GM23338 (cell line): ENCODE results near the gene CDK14. TPM values are rescaled to one million over a fixed set of nuclear protein-coding genes. Genes with fewer than 3 reads are reported as not detected.

Experiments used
- ATAC-seq: fragments of 200-7000 bp; cut with Tn5 transposase; 3 replicates; pipeline ENCODE4 v1.9.1; 2020
- DNase-seq: peaks from one replicate; pipeline ENCODE4 v3.0.0-alpha.2; 2015; ENCODE audit warnings: low spot score
- H2AFZ ChIP-seq: fragments of 200-600 bp; sonication (generic); 2 replicates; pipeline ENCODE4 v1.8.0; 2016; ENCODE audit warnings: antibody characterized with exemption, mild to moderate bottlenecking, moderate library complexity
- H3F3A ChIP-seq: fragments of 200-600 bp; sonication (generic); replicated peaks from 2 replicates; pipeline ENCODE4 v1.8.0; 2017; ENCODE audit warnings: antibody characterized with exemption, mixed run types, low read depth
- H3K27ac ChIP-seq: fragments of 200-600 bp; sonication (generic); 2 replicates; pipeline ENCODE4 v1.6.1; 2016; ENCODE audit warnings: low read depth
- H3K27me3 ChIP-seq: fragments of 200-600 bp; sonication (generic); 2 replicates; pipeline ENCODE4 v1.8.0; 2016; ENCODE audit warnings: mild to moderate bottlenecking, mixed run types, moderate library complexity; ENCODE audit not compliant: insufficient read depth
- H3K36me3 ChIP-seq: fragments of 200-600 bp; sonication (generic); 2 replicates; pipeline ENCODE4 v1.8.0; 2016; ENCODE audit warnings: mild to moderate bottlenecking; ENCODE audit not compliant: insufficient read depth
- H3K4me1 ChIP-seq: fragments of 200-600 bp; sonication (generic); 2 replicates; pipeline ENCODE4 v1.8.0; 2016; ENCODE audit warnings: mild to moderate bottlenecking, moderate library complexity; ENCODE audit not compliant: insufficient read depth
- H3K4me2 ChIP-seq: fragments of 200-600 bp; sonication (generic); 2 replicates; pipeline ENCODE4 v1.7.1; 2017; ENCODE audit warnings: mixed run types
- H3K4me3 ChIP-seq: fragments of 200-600 bp; sonication (generic); 2 replicates; pipeline ENCODE4 v1.6.1; 2016; ENCODE audit warnings: mixed run types
- H3K79me2 ChIP-seq: fragments of 200-600 bp; sonication (generic); replicated peaks from 2 replicates; pipeline ENCODE4 v1.8.0; 2017; ENCODE audit warnings: mild to moderate bottlenecking; ENCODE audit not compliant: insufficient read depth
- H3K9me2 ChIP-seq: fragments of 200-600 bp; sonication (generic); 2 replicates; pipeline ENCODE4 v1.8.0; 2017; ENCODE audit not compliant: insufficient read depth
- H4K20me1 ChIP-seq: fragments of 200-600 bp; sonication (generic); replicated peaks from 2 replicates; pipeline ENCODE4 v1.8.0; 2017; ENCODE audit warnings: mild to moderate bottlenecking; ENCODE audit not compliant: insufficient read depth
- H3K27ac Mint-ChIP-seq: 2 replicates; pipeline ENCODE4 v1.8.0; 2020; ENCODE audit warnings: inconsistent platforms, mild to moderate bottlenecking, moderate library complexity, mixed read lengths
- H3K27me3 Mint-ChIP-seq: 3 replicates; pipeline ENCODE4 v1.8.0; 2022; ENCODE audit warnings: low read depth, mild to moderate bottlenecking, moderate library complexity, mixed read lengths, inconsistent platforms; ENCODE audit not compliant: insufficient read depth, poor library complexity
- H3K36me3 Mint-ChIP-seq: 3 replicates; pipeline ENCODE4 v1.8.0; 2021; ENCODE audit warnings: low read depth, mild to moderate bottlenecking, inconsistent platforms, moderate library complexity, mixed read lengths
- H3K4me1 Mint-ChIP-seq: 3 replicates; pipeline ENCODE4 v1.8.0; 2020; ENCODE audit warnings: mild to moderate bottlenecking, inconsistent platforms, mixed read lengths
- H3K4me3 Mint-ChIP-seq: 3 replicates; pipeline ENCODE4 v1.8.0; 2021; ENCODE audit warnings: moderate library complexity, mild to moderate bottlenecking, inconsistent platforms, mixed read lengths
- H3K9me3 Mint-ChIP-seq: 3 replicates; pipeline ENCODE4 v1.8.0; 2020; ENCODE audit warnings: moderate library complexity, mild to moderate bottlenecking, inconsistent platforms, mixed read lengths
- ETS1 ChIP-seq: IDR thresholded peaks from 2 replicates; pipeline ENCODE4 v1.6.1; 2016; ENCODE audit warnings: antibody characterized with exemption
- EZH2 ChIP-seq: fragments of 200-600 bp; sonication (generic); IDR thresholded peaks from one replicate; pipeline ENCODE4 v1.8.0; 2017; ENCODE audit warnings: antibody characterized with exemption, mild to moderate bottlenecking, low read depth; ENCODE audit not compliant: unreplicated experiment
- EZH2phosphoT487 ChIP-seq: fragments of 200-600 bp; sonication (generic); IDR thresholded peaks from one replicate; pipeline ENCODE4 v1.8.1; 2018; ENCODE audit warnings: antibody characterized with exemption; ENCODE audit not compliant: unreplicated experiment
- JUNB ChIP-seq: IDR thresholded peaks from one replicate; pipeline ENCODE4 v1.6.1; 2016; ENCODE audit warnings: antibody characterized with exemption; ENCODE audit not compliant: unreplicated experiment
- NANOG ChIP-seq: IDR thresholded peaks from 2 replicates; pipeline ENCODE4 v1.6.1; 2016; ENCODE audit warnings: antibody characterized with exemption, borderline replicate concordance
- POLR2AphosphoS5 ChIP-seq: IDR thresholded peaks from 2 replicates; pipeline ENCODE4 v1.6.1; 2016; ENCODE audit warnings: antibody characterized with exemption, low read depth
- REST ChIP-seq: IDR thresholded peaks from one replicate; pipeline ENCODE4 v1.6.1; 2018; ENCODE audit warnings: antibody characterized with exemption; ENCODE audit not compliant: unreplicated experiment
- STAT1 ChIP-seq: IDR thresholded peaks from one replicate; pipeline ENCODE4 v1.6.1; 2016; ENCODE audit warnings: antibody characterized with exemption; ENCODE audit not compliant: unreplicated experiment
- ZNF331 ChIP-seq: fragments of 250-450 bp; sonication (Bioruptor Pico); IDR thresholded peaks from 2 replicates; pipeline ENCODE4 v1.5.0; 2020; ENCODE audit warnings: low read depth, mild to moderate bottlenecking, moderate library complexity
- ZNF462 ChIP-seq: fragments of 250-450 bp; sonication (Bioruptor Pico); IDR thresholded peaks from 2 replicates; pipeline ENCODE4 v1.5.0; 2020; ENCODE audit warnings: mild to moderate bottlenecking, moderate library complexity
- polyA plus RNA-seq: library from polyadenylated mRNA; unstranded; fragments of >200 nt; fragmentation: Nextera tagmentation; extraction: Ambion mirVana; gene quantifications from 2 replicates; pipeline ENCODE4 v1.2.1, GENCODE V29; 2016
- total RNA-seq: library from RNA; depleted of rRNA; stranded (reverse); fragments of >200 nt; shearing (Covaris generic); gene quantifications from 2 replicates; pipeline ENCODE4 v1.2.3, GENCODE V29; 2014

CDK14 gene
- total and polyA plus RNA-seq, 2 experiments from 2014 or later: 11.2 to 24.0 TPM

GRCh38 chr7:90939666-90940065 lies 343.5 kb downstream of the CDK14 start:
- no peaks in the 10 kb centered on the region for H3K36me3 ChIP-seq
- H3K27me3 Mint-ChIP-seq: no peaks in the 10 kb centered on the region
- TF ChIP-seq STAT1: no peak
- no peak for TF ChIP-seq REST
- no peak for TF ChIP-seq POLR2AphosphoS5
- no peak for TF ChIP-seq JUNB
- TF ChIP-seq NANOG: no peak
- TF ChIP-seq EZH2phosphoT487: no peak
- no peak for TF ChIP-seq ZNF462 (CRISPR knock-in tag)
- TF ChIP-seq EZH2: no peak
- TF ChIP-seq ZNF331 (CRISPR knock-in tag): no peak
- no peak for TF ChIP-seq ETS1
- no peak overlapping the region for H3K4me3 Mint-ChIP-seq
- no peaks in the 10 kb centered on the region for H3K4me1 Mint-ChIP-seq
- H4K20me1 ChIP-seq: no peaks in the 10 kb centered on the region
- no peak overlapping the region for H3K27ac Mint-ChIP-seq
- no peak for DNase-seq
- no peaks in the 10 kb centered on the region for H3K36me3 Mint-ChIP-seq
- H3K9me3 Mint-ChIP-seq: no peaks in the 10 kb centered on the region
- no peaks in the 10 kb centered on the region for H3K79me2 ChIP-seq
- no peak for ATAC-seq
- H3F3A ChIP-seq: no peaks in the 10 kb centered on the region
- H3K9me2 ChIP-seq: no peaks in the 10 kb centered on the region
- H3K4me2 ChIP-seq: no peak overlapping the region
- H3K4me1 ChIP-seq: no peaks in the 10 kb centered on the region
- no peaks in the 10 kb centered on the region for H3K27me3 ChIP-seq
- H3K27ac ChIP-seq: no peak overlapping the region
- no peak overlapping the region for H2AFZ ChIP-seq
- no peak overlapping the region for H3K4me3 ChIP-seq
